B cell (primary cell): Measurements from ENCODE around the gene GRP. TPM values are rescaled to one million over a fixed set of nuclear protein-coding genes. Genes with fewer than 3 reads are reported as not detected.

Experiments
- ATAC-seq: fragments of 200-7000 bp; cut with Tn5 transposase; one replicate; pipeline ENCODE4 v1.10.0; 2021; ENCODE audit warnings: low read depth, mild to moderate bottlenecking, moderate number of reproducible peaks, moderate library complexity
- CTCF ChIA-PET: fragments of 350-600 bp; sonication (Branson Sonifier 250); formaldehyde crosslinking; loops from one replicate; lab custom pipeline; 2021; ENCODE audit warnings: antibody characterized with exemption, inconsistent platforms; lab: Charles Lee
- POLR2A ChIA-PET: fragments of 350-600 bp; sonication (Branson Sonifier 250); formaldehyde crosslinking; loops from one replicate; lab custom pipeline; 2021; ENCODE audit warnings: antibody characterized with exemption; lab: Charles Lee
- DNase-seq: peaks from one replicate; pipeline ENCODE4 v3.0.0; 2013
- H2AFZ ChIP-seq: 2 replicates; pipeline ENCODE4 v1.6.1; 2012; ENCODE audit warnings: mild to moderate bottlenecking, low read depth, low read length; ENCODE audit not compliant: insufficient read depth, poor library complexity, severe bottlenecking
- H3K27ac ChIP-seq, 2 donors: 1 replicate in 1 of 2; 2 replicates in 1 of 2; pipeline ENCODE4 v1.5.1; 2012 to 2013; ENCODE audit warnings: low read length in 2 of 2, mild to moderate bottlenecking in 2 of 2, moderate library complexity in 1 of 2
- H3K27me3 ChIP-seq, 4 experiments: fragments of 200-600 bp in 1 of 4; sonication (generic) in 1 of 4; replicated peaks in 1 of 4; 1 replicate in 2 of 4; 2 replicates in 2 of 4; pipeline versions ENCODE4 v1.6.1 to v1.7.0; 2013 to 2016; ENCODE audit warnings: low read length in 3 of 4, mild to moderate bottlenecking in 2 of 4, mixed read lengths in 1 of 4, moderate library complexity in 1 of 4; ENCODE audit not compliant: insufficient read depth in 4 of 4, control insufficient read depth in 3 of 4; ENCODE audit errors: control extremely low read depth in 1 of 4
- H3K36me3 ChIP-seq, 2 experiments: replicated peaks in 1 of 2; 1 replicate in 1 of 2; 2 replicates in 1 of 2; pipeline versions ENCODE4 v1.6.1 to v1.7.1; 2013; ENCODE audit warnings: low read length in 1 of 2; ENCODE audit not compliant: insufficient read depth in 2 of 2, control insufficient read depth in 1 of 2; ENCODE audit errors: control extremely low read depth in 1 of 2, extremely low read depth in 1 of 2
- H3K4me1 ChIP-seq, 2 donors: fragments of 200-600 bp in 1 of 2; sonication (generic) in 1 of 2; 1 replicate in 1 of 2; 2 replicates in 1 of 2; pipeline versions ENCODE4 v1.5.1 to v1.6.1; 2013 to 2017; ENCODE audit warnings: low read length in 2 of 2; ENCODE audit not compliant: control insufficient read depth in 2 of 2, insufficient read depth in 2 of 2
- H3K4me2 ChIP-seq: replicated peaks from 2 replicates; pipeline ENCODE3; 2012; ENCODE audit warnings: mild to moderate bottlenecking, low read depth, low read length; ENCODE audit not compliant: poor library complexity, severe bottlenecking
- H3K4me3 ChIP-seq, 5 experiments: fragments of 200-600 bp in 1 of 5; sonication (generic) in 1 of 5; 1 replicate in 3 of 5; 2 replicates in 2 of 5; pipeline versions ENCODE4 v1.5.1 to v1.7.0; 2011 to 2016; ENCODE audit warnings: low read length in 4 of 5, mild to moderate bottlenecking in 4 of 5, low read depth in 2 of 5, control low read depth in 1 of 5, moderate library complexity in 1 of 5; ENCODE audit not compliant: insufficient read depth in 1 of 5; ENCODE audit errors: control extremely low read depth in 1 of 5, extremely low read depth in 1 of 5
- H3K79me2 ChIP-seq: fragments of 200-600 bp; sonication (generic); one replicate; pipeline ENCODE4 v1.6.0; 2016; ENCODE audit warnings: low read length; ENCODE audit not compliant: control insufficient read depth, insufficient read depth
- H3K9ac ChIP-seq: fragments of 200-600 bp; sonication (generic); 2 replicates; pipeline ENCODE4 v1.6.1; 2017; ENCODE audit warnings: mild to moderate bottlenecking, low read length, moderate library complexity
- H3K9me3 ChIP-seq, 3 donors: one replicate each; pipeline versions ENCODE4 v1.6.1 to v1.7.1; 2013; ENCODE audit warnings: low read length in 2 of 3; ENCODE audit not compliant: control insufficient read depth in 2 of 3, insufficient read depth in 1 of 3; ENCODE audit errors: control extremely low read depth in 1 of 3
- H4K20me1 ChIP-seq: 2 replicates; pipeline ENCODE4 v1.6.0; 2012; ENCODE audit warnings: mild to moderate bottlenecking, low read length; ENCODE audit not compliant: insufficient read depth, control insufficient read depth, poor library complexity, severe bottlenecking
- H3K27ac Mint-ChIP-seq: one replicate; pipeline ENCODE4 v1.8.0; 2021; ENCODE audit warnings: mixed read lengths
- H3K27me3 Mint-ChIP-seq: one replicate; pipeline ENCODE4 v1.8.0; 2021; ENCODE audit warnings: mixed read lengths
- H3K4me1 Mint-ChIP-seq: one replicate; pipeline ENCODE4 v1.8.0; 2021; ENCODE audit warnings: mixed read lengths
- H3K4me3 Mint-ChIP-seq: one replicate; pipeline ENCODE4 v1.8.0; 2021; ENCODE audit warnings: mixed read lengths
- H3K9me3 Mint-ChIP-seq: one replicate; pipeline ENCODE4 v1.8.0; 2022; ENCODE audit warnings: mixed read lengths; ENCODE audit not compliant: insufficient read depth
- CTCF ChIP-seq: fragments of 200-600 bp; IDR thresholded peaks from one replicate; pipeline ENCODE4 v1.8.0; 2022; ENCODE audit warnings: antibody characterized with exemption, mild to moderate bottlenecking
- EZH2 ChIP-seq: IDR thresholded peaks from 2 replicates; pipeline ENCODE4 v1.6.1; 2012; ENCODE audit warnings: borderline replicate concordance, low read depth, mild to moderate bottlenecking, moderate library complexity, low read length; ENCODE audit not compliant: insufficient read depth, poor library complexity, severe bottlenecking
- WGBS: methylation state at CpG from one replicate; pipeline ENCODE4 v1.1.5; 2013; ENCODE audit warnings: missing lambda C conversion rate; ENCODE audit not compliant: insufficient coverage; 5-methylcytosine and 5-hydroxymethylcytosine counted together
- intact Hi-C: fragments of 100-400 bp; cut with micrococcal nuclease; formaldehyde crosslinking; loops from one replicate; pipeline ENCODE4 v1.10.0; 2022
- polyA plus RNA-seq: library from polyadenylated mRNA; depleted of rRNA; stranded (reverse); fragments of >200 nt; gene quantifications from 2 replicates; pipeline ENCODE4 v1.2.3, GENCODE V29; 2012
- total RNA-seq, 2 donors: library from RNA; stranded (reverse); fragments of 120-200 nt in 1 of 2; gene quantifications; 1 replicate in 1 of 2; 2 replicates in 1 of 2; pipeline versions ENCODE4 v1.2.3 to v1.2.4, GENCODE V29; 2013 to 2022

GRP gene
- total and polyA plus RNA-seq, 2 donors (not counting 1 experiment from before 2014, with no cell fraction given): not detected

GRCh38 chr18:59197636-59198035, 22.3 kb upstream of the GRP start:
- Histone ChIP-seq H3K27me3 (peaks cover 0 to 18% (median 0%) of the 10 kb centered on the region in 4 experiments), H2AFZ (no peak overlapping the region), H3K9ac (no peak overlapping the region), H4K20me1 (no peaks in the 10 kb centered on the region), H3K4me2 (no peak overlapping the region), H3K36me3 (no peaks in the 10 kb centered on the region), H3K4me3 (no peak overlapping the region), H3K4me1 (no peaks in the 10 kb centered on the region), H3K79me2 (no peaks in the 10 kb centered on the region), H3K27ac (no peak overlapping the region), H3K9me3 (peaks cover 0 to 4% (median 0%) of the 10 kb centered on the region in 3 donors)
- 53% methylated on average over 2 of the region's 2 CpGs for WGBS
- POLR2A ChIA-PET: no interaction called here
- H3K4me1 Mint-ChIP-seq: no peaks in the 10 kb centered on the region
- H3K4me3 Mint-ChIP-seq: no peak overlapping the region
- H3K9me3 Mint-ChIP-seq: no peaks in the 10 kb centered on the region
- intact Hi-C loops: no loop called here
- H3K27ac Mint-ChIP-seq: no peak overlapping the region
- DNase-seq: no peak
- H3K27me3 Mint-ChIP-seq: peaks cover 43% of the 10 kb centered on the region
- CTCF ChIA-PET: no interaction called here
- no peak for ATAC-seq
- TF ChIP-seq EZH2 (no peak), CTCF (no peak)

DNA sequence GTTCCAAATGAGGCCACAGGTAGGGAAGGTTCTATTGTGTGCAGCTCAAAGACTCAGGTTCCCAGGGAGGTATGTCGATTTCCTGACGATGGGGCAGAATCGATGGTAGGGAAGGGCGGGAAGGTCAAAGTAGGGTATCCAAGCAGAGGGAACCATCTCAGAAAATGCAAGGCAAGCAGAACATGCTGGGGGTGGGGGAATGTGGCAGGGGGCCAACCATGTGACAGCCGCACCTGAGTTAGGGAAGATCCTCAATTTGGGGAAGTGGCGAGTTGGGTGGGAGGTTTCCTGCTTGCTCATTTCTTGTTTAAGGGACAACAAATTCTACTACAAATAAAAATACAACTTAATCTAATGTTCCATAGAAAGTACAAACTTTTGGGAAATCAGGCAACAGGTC, 21.7 kb upstream of the GRP start:
- ChIA-PET CTCF (no interaction called here), POLR2A (no interaction called here)
- Histone ChIP-seq H2AFZ (no peak overlapping the region), H3K4me1 (no peaks in the 10 kb centered on the region), H3K79me2 (no peaks in the 10 kb centered on the region), H3K27me3 (peaks cover 0 to 21% (median 0%) of the 10 kb centered on the region in 4 experiments), H3K9ac (no peak overlapping the region), H3K4me2 (no peak overlapping the region), H3K27ac (no peak overlapping the region), H3K9me3 (peaks cover 0 to 4% (median 0%) of the 10 kb centered on the region in 3 donors), H3K36me3 (no peaks in the 10 kb centered on the region), H4K20me1 (no peaks in the 10 kb centered on the region), H3K4me3 (no peak overlapping the region)
- Mint-ChIP-seq H3K4me1 (no peaks in the 10 kb centered on the region), H3K9me3 (no peaks in the 10 kb centered on the region), H3K27me3 (peaks cover 46% of the 10 kb centered on the region), H3K4me3 (no peak overlapping the region), H3K27ac (no peak overlapping the region)
- no peak for ATAC-seq
- TF ChIP-seq CTCF: no peak
- TF ChIP-seq EZH2: no peak
- DNase-seq: no peak
- 93% methylated on average over 4 of the region's 6 CpGs for WGBS
- intact Hi-C loops: no loop called here
